ENCODE results near the gene SLC39A11. TPM values are rescaled to one million over a fixed set of nuclear protein-coding genes. Genes with fewer than 3 reads are reported as not detected.

Gene SLC39A11
- total RNA-seq, 4 donors from 2014 or later = 36.6 to 75.0 (median 40.2) TPM

DNA sequence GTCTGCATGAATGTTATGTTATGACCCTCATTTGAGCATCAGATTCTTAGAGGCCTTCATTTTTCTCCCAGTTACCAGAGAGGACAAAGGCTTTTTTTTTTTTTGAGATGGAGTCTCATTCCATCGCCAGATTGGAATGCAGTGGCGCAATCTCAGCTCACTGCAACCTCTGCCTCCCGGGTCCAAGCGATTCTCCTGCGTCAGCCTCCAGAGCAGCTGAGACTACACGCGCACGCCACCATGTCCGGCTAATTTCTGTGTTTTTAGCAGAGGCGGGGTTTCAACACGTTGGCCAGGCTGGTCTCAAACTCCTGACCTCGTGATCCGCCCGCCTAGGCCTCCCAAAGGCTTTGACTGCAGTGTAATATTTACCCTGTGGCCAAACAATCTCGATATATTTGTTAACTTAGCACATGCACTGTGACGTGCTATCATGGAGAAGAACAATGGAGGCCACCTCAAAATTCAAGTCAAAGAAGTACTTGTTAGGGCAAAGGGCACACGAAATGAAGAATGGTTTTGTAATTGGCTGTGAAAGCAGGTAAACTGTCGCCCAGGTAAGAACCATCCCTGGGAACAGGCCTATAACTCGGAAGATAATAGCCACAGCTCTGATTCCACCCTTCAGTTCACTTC is 303.4 kb downstream of the SLC39A11 start:
- TF ChIP-seq, protein P1, sequence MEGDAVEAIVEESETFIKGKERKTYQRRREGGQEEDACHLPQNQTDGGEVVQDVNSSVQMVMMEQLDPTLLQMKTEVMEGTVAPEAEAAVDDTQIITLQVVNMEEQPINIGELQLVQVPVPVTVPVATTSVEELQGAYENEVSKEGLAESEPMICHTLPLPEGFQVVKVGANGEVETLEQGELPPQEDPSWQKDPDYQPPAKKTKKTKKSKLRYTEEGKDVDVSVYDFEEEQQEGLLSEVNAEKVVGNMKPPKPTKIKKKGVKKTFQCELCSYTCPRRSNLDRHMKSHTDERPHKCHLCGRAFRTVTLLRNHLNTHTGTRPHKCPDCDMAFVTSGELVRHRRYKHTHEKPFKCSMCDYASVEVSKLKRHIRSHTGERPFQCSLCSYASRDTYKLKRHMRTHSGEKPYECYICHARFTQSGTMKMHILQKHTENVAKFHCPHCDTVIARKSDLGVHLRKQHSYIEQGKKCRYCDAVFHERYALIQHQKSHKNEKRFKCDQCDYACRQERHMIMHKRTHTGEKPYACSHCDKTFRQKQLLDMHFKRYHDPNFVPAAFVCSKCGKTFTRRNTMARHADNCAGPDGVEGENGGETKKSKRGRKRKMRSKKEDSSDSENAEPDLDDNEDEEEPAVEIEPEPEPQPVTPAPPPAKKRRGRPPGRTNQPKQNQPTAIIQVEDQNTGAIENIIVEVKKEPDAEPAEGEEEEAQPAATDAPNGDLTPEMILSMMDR (IDR thresholded peaks at IDR 0.05; ENCODE audit: low read depth) = no peak

DNA sequence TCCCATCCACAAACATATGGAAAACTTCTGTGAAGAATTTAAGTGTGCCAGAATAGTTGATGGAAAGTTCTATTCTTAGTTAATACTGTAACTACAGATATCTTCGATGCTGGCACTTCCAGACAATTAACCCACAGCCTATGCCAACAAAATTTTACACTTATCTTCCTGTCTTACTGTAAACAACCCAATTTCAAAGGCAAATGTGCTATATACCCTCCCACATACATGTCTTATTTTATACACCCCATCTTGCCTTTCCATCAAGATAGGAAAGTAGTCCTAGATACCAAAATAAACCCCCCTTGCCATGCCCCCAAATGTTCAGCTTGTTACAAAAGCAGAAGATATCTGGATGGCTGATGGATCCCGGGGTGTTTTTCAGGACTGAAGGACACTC is 306.3 kb downstream of the SLC39A11 start:
- TF ChIP-seq, protein P1 (IDR thresholded peaks at IDR 0.05; ENCODE audit: low read depth) = no peak

GRCh38 chr17:72782985-72783701 is 309.3 kb downstream of the SLC39A11 start:
- TF ChIP-seq, protein P1 (IDR thresholded peaks at IDR 0.05; ENCODE audit: low read depth) = no peak

GRCh38 chr17:72778169-72779151 is 314.0 kb downstream of the SLC39A11 start:
- TF ChIP-seq, protein P1 (IDR thresholded peaks at IDR 0.05; ENCODE audit: low read depth) = no peak

DNA sequence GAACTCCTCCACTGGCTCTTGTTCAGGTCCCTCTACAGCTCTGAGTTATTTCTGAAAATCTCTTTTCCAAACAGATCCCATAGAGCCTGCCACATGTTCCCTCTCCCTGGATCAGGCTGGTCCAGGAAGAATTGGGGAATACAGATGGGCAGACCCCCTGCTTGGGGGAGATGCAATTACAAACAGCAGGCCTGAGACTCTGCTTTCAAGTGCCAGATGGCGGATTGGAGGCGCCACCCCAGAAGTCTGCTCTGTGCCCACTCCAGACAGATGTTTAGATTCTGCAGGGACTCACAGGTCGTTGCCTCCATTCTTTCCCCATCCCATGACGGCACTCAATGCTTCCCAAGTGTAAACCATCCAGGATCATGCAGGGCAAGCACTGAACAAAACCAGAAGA is 316.6 kb downstream of the SLC39A11 start:
- TF ChIP-seq, protein P1 (IDR thresholded peaks at IDR 0.05; ENCODE audit: low read depth) = no peak

DNA sequence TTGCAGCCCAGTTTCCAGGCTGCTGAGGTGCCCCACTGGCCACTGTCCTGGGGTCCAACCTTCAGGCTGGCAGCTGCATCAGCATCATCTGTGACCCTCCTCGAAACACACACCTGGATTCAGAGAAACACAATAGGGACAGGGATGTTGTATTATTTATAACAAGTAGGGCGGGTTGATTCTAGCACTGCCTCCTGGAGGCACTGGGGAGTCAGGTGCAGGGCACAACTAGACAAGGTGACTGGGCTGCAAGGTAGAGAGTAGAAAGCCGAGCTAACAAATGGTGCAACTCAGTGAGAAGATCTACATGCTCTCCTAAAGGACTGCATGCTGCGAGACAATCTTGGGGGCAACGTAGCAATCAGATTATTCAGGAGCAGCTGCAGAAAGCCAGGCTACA is 317.3 kb downstream of the SLC39A11 start:
- TF ChIP-seq, protein P1 (IDR thresholded peaks at IDR 0.05; ENCODE audit: low read depth) = no peak
